Psoas muscle (tissue), 8 donors: Measurements from ENCODE around the gene GNAI1. TPM values are rescaled to one million over a fixed set of nuclear protein-coding genes. Genes with fewer than 3 reads are reported as not detected.
"Not testable (repeated sequence)": the region's sequence is repeated elsewhere in the genome, so short reads cannot be mapped to it uniquely, and the experiment has no call there.

Experiments used
- ATAC-seq, 4 donors: fragments of 200-7000 bp; cut with Tn5 transposase; one replicate each; pipeline ENCODE4 v1.9.1; 2020; ENCODE audit warnings: moderate library complexity in 3 of 4, mild to moderate bottlenecking in 2 of 4
- DNase-seq, 2 donors: peaks; one replicate each; pipeline ENCODE4 v3.0.0-alpha.2; 2020
- H3K27ac ChIP-seq: fragments of 200-600 bp; one replicate; pipeline ENCODE4 v1.8.0; 2022
- H3K27me3 ChIP-seq, 3 donors: fragments of 200-600 bp in 1 of 3; one replicate each; pipeline versions ENCODE4 v1.6.1 to v1.8.0; 2013 to 2022; ENCODE audit warnings: low read length in 2 of 3, mild to moderate bottlenecking in 2 of 3, moderate library complexity in 1 of 3; ENCODE audit not compliant: insufficient read depth in 3 of 3
- H3K36me3 ChIP-seq, 2 donors: fragments of 200-600 bp in 1 of 2; one replicate each; pipeline versions ENCODE4 v1.6.1 to v1.8.0; 2013 to 2022; ENCODE audit warnings: low read depth in 1 of 2, mild to moderate bottlenecking in 1 of 2, moderate library complexity in 1 of 2; ENCODE audit not compliant: insufficient read depth in 1 of 2
- H3K4me1 ChIP-seq: fragments of 200-600 bp; one replicate; pipeline ENCODE4 v1.8.0; 2022
- H3K4me3 ChIP-seq: fragments of 200-600 bp; one replicate; pipeline ENCODE4 v1.8.0; 2022; ENCODE audit warnings: mild to moderate bottlenecking
- H3K9me3 ChIP-seq: fragments of 200-600 bp; one replicate; pipeline ENCODE4 v1.8.0; 2022
- WGBS, 3 donors: extraction: QIAGEN DNeasy Blood & Tissue Kit; methylation state at CpG; one replicate each; pipeline versions ENCODE4 v1.1.6 to v1.1.7; 2013; 5-methylcytosine and 5-hydroxymethylcytosine counted together
- intact Hi-C, 2 donors: fragments of 100-400 bp; cut with DNase I; formaldehyde crosslinking; loops; one replicate each; pipeline versions ENCODE4 v1.11.0 to v1.14.2; 2022
- polyA plus RNA-seq, 3 donors: library from polyadenylated mRNA; stranded (reverse); fragments of 200-250 nt; gene quantifications; one replicate each; pipeline ENCODE4 v1.2.3, GENCODE V29; 2013
- total RNA-seq, 4 donors: library from RNA; stranded (reverse); fragmentation: NEBNext Ultra II Directional in 2 of 4; extraction: Animal tissue kit (Norgen Biotek cat#: 25700) in 2 of 4; gene quantifications; one replicate each; pipeline versions ENCODE4 v1.2.1 to v1.2.4, GENCODE V29; 2021 to 2023
- TF ChIP-seq, protein P1 (sequence below): fragments of 200-600 bp; IDR thresholded peaks from one replicate; pipeline ENCODE4 v1.8.0; 2022; ENCODE audit warnings: antibody characterized with exemption
- donor health status: healthy with polysubstance abuse.
- donor health status: DM: no; HTN: no; CAD: no; lungs with moderate emphysema.
- donor health status: Bipolar disorder and iron deficiency.
- donor health status: healthy.
- donor health status: DM: yes; HTN: yes; CAD: no.
- donor health status: DM: no; HTN: no; CAD: no.
- donor health status: DM: no; HTN: no; CAD: no.
- donor health status: DM: yes; HTN: yes; CAD: no.

Gene GNAI1
- total and polyA plus RNA-seq, 7 donors: 3.8 to 13.7 (median 6.5) TPM

DNA sequence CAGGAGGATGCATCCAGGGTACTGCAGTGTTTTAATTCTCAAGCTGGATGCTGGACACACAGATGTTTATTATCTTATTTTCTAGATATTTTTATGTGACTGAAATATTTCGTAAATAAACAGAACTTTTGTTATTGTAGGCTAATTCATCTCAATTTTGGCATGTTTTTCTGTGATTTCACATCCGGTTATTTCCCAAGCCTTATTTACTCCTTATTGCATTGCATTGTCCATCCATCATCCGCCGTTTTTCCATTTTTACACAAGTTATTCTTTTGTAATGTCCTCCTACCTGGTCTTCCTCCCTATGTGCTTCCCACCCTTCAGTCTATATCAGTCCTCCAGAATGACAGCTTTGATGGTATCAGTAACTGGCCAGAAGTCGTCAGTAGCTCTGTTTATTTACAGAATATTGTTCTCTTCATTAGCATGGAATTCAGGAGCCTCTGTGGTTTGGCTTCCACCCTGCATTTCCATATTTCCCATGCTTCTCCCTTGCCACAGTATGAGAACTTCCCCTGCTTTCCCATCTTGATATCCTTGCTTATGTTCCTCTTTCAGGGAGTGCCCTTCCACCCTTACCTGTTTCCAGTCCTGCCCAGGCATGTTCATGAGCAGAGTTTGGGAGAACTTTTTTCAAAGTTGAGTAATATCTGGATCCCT, 16.1 kb downstream of the GNAI1 start:
- TF ChIP-seq, protein P1, sequence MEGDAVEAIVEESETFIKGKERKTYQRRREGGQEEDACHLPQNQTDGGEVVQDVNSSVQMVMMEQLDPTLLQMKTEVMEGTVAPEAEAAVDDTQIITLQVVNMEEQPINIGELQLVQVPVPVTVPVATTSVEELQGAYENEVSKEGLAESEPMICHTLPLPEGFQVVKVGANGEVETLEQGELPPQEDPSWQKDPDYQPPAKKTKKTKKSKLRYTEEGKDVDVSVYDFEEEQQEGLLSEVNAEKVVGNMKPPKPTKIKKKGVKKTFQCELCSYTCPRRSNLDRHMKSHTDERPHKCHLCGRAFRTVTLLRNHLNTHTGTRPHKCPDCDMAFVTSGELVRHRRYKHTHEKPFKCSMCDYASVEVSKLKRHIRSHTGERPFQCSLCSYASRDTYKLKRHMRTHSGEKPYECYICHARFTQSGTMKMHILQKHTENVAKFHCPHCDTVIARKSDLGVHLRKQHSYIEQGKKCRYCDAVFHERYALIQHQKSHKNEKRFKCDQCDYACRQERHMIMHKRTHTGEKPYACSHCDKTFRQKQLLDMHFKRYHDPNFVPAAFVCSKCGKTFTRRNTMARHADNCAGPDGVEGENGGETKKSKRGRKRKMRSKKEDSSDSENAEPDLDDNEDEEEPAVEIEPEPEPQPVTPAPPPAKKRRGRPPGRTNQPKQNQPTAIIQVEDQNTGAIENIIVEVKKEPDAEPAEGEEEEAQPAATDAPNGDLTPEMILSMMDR: no peak
- H3K4me1 ChIP-seq: peaks cover 5% of the 10 kb centered on the region
- intact Hi-C loops: no loop called here
- no peak overlapping the region for H3K4me3 ChIP-seq
- 68 to 76% (median 75%) methylated on average over 5 of the region's 5 CpGs for WGBS, 3 donors
- H3K9me3 ChIP-seq: no peaks in the 10 kb centered on the region
- no peak for ATAC-seq
- H3K27me3 ChIP-seq: no peaks in the 10 kb centered on the region
- no peak overlapping the region for H3K27ac ChIP-seq
- H3K36me3 ChIP-seq: no peaks in the 10 kb centered on the region
- no peak for DNase-seq

DNA sequence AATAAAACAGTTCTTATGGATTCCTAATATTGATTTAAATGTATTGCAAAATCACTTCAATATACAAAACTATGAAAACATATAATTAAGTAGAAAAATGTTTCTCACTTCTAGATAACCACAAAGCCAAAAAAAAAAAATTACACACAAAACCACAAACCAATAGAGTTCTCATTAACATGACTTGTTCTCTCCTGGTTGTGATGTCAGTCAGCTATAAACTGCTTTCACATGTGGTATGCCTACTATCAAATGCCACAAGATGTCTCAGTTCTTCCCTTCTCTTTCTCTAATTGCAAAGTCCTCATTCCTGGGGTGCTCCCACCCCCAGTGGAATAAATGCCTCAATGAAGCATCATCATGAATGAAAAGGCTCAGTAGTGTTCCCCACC, 16.6 kb downstream of the GNAI1 start:
- TF ChIP-seq, protein P1: no peak
- Histone ChIP-seq H3K4me3 (no peak overlapping the region), H3K4me1 (peaks cover 5% of the 10 kb centered on the region), H3K9me3 (no peaks in the 10 kb centered on the region), H3K36me3 (no peaks in the 10 kb centered on the region), H3K27me3 (no peaks in the 10 kb centered on the region), H3K27ac (no peak overlapping the region)
- intact Hi-C loops: no loop called here
- ATAC-seq (no peak), DNase-seq (no peak)

DNA sequence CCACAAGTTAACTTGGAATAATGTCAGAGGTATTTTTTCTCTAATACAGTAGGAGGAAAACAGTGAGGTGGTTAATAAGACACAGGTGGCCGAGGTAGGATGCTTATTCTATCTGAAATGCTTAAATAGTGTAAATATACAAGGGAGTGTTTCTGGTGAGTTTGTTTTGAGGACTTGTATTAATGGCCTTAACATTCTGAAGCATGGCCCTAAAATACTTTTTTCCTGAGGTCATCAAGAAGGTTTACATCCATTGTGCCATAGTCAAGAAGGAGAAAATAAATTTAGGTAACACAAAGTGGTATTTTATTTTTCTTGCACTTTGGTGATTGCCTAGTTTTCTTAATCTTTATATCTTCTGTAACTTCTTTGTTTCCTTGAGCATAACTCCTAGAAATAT, 18.8 kb downstream of the GNAI1 start:
- TF ChIP-seq, protein P1: no peak
- no peak for ATAC-seq
- no peaks in the 10 kb centered on the region for H3K36me3 ChIP-seq
- H3K9me3 ChIP-seq: no peaks in the 10 kb centered on the region
- no peak overlapping the region for H3K4me3 ChIP-seq
- intact Hi-C loops: no loop called here
- no peak for DNase-seq
- peaks cover 5% of the 10 kb centered on the region for H3K4me1 ChIP-seq
- 90 to 93% (median 90%) methylated on average over 1 of the region's 1 CpG for WGBS, 3 donors
- H3K27ac ChIP-seq: no peak overlapping the region
- no peaks in the 10 kb centered on the region for H3K27me3 ChIP-seq

DNA sequence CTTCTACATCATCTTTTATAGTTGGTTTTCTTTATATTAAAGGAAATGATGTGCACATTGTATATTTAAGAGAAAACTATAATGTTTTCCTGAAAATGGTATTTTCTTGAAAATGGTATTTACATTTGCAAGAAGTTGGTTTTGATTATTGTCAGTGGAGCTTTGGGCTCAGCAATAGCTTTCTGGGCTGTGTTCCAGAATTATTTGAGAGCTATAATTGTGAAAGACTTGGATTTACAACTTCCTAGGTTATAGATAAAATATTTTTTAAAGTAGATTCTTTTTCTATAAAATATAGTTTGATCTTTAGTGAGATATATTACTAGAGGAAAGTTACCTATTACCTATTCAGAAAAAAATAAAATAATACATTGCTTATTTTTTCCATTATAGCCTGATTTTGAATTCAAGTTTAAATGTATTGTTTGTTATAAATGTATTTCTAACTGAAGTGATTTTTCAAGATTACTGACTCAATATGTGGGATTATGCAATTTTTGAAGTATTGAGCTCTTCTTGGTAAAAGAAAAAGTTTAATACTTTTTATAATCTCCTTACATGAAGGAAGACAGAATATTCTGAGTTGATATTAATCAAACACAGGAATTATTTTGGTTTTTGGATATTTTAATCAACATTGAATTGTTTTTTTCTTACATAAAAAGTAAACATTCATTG, 20.2 kb downstream of the GNAI1 start:
- no peaks in the 10 kb centered on the region for H3K36me3 ChIP-seq
- no peak for ATAC-seq
- TF ChIP-seq, protein P1: no peak
- H3K27me3 ChIP-seq: no peaks in the 10 kb centered on the region
- DNase-seq: no peak
- no peaks in the 10 kb centered on the region for H3K9me3 ChIP-seq
- H3K4me3 ChIP-seq: no peak overlapping the region
- peaks cover 5% of the 10 kb centered on the region for H3K4me1 ChIP-seq
- no peak overlapping the region for H3K27ac ChIP-seq
- intact Hi-C loops: no loop called here

DNA sequence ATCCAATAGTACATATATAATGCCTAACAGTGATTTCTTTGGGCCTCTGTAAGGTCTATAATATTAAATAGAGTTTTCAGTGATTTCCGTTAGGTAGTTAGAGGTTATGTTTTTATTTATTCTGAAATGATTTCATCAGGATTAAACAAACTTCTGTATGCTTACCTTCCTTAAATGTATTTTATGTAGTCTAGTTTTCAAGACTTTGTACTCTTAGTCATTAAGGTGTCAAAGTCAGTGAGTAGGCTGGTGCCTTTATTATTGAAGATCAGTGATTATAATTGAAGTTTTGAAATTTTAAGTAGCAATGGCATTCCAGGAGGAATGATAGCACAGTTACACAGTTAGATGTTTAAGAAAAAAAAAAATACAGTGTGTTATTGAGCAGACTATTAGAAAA, 20.7 kb downstream of the GNAI1 start:
- H3K9me3 ChIP-seq: no peaks in the 10 kb centered on the region
- ATAC-seq: no peak
- no peak overlapping the region for H3K4me3 ChIP-seq
- H3K36me3 ChIP-seq: no peaks in the 10 kb centered on the region
- H3K4me1 ChIP-seq: peaks cover 5% of the 10 kb centered on the region
- DNase-seq: no peak
- intact Hi-C loops: no loop called here
- TF ChIP-seq, protein P1: no peak
- no peaks in the 10 kb centered on the region for H3K27me3 ChIP-seq
- 85 to 100% (median 96%) methylated on average over 1 of the region's 1 CpG for WGBS, 3 donors
- no peak overlapping the region for H3K27ac ChIP-seq

DNA sequence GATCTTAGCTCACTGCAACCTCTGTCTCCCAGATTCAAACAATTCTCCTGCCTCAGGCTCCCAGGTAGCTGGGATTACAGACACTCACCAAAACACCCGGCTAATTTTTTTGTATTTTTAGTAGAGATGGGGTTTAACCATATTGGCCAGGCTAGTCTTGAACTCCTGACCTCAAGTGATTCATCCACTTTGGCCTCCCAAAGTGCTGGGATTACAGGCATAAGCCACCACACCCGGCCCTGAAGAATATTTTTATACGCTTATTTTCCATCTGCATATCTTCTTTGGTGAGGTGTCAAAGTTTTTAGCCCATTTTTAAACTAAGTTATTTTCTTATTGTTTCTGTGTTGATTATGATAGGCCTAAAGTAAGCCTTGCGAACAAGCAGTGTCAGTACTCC, 23.1 kb downstream of the GNAI1 start:
- H3K4me3 ChIP-seq, DNase-seq, H3K4me1 ChIP-seq, ATAC-seq, H3K27ac ChIP-seq, H3K9me3 ChIP-seq, H3K27me3 ChIP-seq, intact Hi-C loops, H3K36me3 ChIP-seq: not testable (repeated sequence)
- WGBS, 3 donors: 72 to 76% (median 76%) methylated on average over 4 of the region's 4 CpGs
